WTC11 (cell line): Measurements from ENCODE around the gene AIP.

ENCODE experiments used
- NFE2L1 ChIP-seq: sonication (generic); formaldehyde crosslinking; IDR thresholded peaks from 2 replicates; pipeline ENCODE4 v1.8.1; 2023; ENCODE audit warnings: missing genetic modification reagents
- ZNF416 ChIP-seq: fragments of 250-450 bp; sonication (Bioruptor Pico); IDR thresholded peaks from 2 replicates; pipeline ENCODE4 v1.9.0; 2021; ENCODE audit warnings: mild to moderate bottlenecking, inconsistent platforms
- TF ChIP-seq, protein P1 (sequence below): sonication (generic); formaldehyde crosslinking; IDR thresholded peaks from 2 replicates; pipeline ENCODE4 v1.8.0; 2022; ENCODE audit warnings: mild to moderate bottlenecking, missing genetic modification reagents

DNA sequence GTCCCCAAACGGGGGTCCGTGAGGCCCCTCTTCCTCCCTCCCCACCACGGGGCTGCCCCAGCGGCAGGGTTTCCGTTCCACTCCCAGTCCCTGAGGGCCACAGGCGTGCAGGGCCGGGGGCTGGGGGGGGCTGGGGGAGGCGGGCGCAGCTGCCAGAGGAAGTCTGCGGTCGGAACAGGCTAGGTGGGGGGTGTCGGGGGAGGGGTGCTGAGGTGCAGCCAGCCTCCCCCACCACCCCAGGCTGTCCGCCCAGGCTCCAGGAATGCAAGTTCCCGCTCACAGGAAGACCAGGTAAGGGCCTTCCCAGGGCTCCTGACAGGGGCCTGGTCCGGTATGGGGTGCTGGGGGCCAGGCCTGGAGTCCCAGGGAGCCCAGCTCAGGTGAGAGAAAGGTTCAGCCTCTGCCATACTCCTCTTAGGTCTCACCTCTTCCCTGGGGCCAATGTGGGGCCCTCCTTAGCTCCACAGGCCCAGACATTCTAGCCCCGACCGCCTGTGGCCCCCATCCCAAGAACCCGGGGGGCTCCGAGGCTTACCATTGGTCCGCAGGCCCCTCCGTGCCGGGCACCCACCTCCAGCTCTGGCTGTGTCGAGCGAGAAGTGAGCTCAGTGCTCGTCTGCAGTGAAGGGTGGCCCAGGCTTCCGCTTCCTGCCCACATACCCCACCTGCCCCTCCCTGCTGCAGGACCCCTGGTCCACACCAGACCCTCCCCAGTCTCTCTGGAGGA is 45.6 kb upstream of the AIP start, which contains the start of gene PTPRCAP:
- TF ChIP-seq, protein P1, sequence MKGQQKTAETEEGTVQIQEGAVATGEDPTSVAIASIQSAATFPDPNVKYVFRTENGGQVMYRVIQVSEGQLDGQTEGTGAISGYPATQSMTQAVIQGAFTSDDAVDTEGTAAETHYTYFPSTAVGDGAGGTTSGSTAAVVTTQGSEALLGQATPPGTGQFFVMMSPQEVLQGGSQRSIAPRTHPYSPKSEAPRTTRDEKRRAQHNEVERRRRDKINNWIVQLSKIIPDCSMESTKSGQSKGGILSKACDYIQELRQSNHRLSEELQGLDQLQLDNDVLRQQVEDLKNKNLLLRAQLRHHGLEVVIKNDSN = no peak
- TF ChIP-seq ZNF416 (CRISPR knock-in tag) (no peak), NFE2L1 (CRISPR knock-in tag) (no peak)
